ENCODE data around the gene PCDH9. TPM values are rescaled to one million over a fixed set of nuclear protein-coding genes. Genes with fewer than 3 reads are reported as not detected.

Gene PCDH9
- total RNA-seq, 2 donors from 2014 or later, result 0.12 to 0.34 TPM

DNA sequence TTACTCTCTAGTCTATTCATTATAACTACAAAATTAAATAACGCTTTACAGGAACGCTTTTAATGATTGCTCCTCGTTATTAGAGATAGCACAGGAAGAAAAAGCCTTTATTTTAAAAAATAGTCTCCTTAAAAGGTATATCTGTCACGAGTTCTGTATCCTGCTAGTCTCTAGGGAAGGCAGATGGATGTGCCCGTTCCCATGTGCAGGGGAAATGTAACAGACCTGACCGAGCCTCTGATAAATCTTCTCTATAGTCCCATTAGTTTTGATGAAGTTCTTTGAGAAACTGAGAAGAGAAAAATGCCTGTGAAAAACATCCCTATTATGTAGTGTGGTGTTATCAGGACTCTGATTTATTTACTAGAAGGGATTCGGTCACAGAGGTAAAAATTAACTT lies 226.4 kb downstream of the PCDH9 start:
- Mint-ChIP-seq H3K4me1 (ENCODE audit: low read depth) (no peaks in the 10 kb centered on the region), H3K36me3 (ENCODE audit: insufficient read depth in 2 of 2) (no peaks in the 10 kb centered on the region), H3K27ac (no peak overlapping the region), H3K4me3 (no peak overlapping the region), H3K27me3 (ENCODE audit: low read depth) (no peaks in the 10 kb centered on the region), H3K9me3 (no peaks in the 10 kb centered on the region)
- DNase-seq (no peak), ATAC-seq (replicated peaks in 1 of 2) (no peak)

DNA sequence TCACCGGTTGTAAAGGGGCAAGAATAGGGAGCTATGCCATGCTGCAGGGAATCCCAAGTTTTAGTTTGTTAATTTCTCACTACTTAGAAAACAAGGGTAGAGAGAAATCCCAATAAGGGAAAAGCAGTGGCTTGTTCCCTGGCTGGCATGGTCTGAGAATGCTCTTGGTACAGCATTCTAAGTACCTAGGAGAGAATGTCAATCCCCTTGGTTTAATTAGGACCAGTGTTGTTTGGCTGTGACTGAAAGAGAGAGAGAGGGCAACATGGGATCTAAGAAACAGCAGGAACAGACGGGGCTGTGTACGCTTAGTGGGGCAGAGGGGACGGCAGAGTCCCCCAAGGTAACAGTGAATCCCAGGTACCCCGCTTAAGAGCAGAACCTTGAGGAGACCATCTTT lies 228.8 kb downstream of the PCDH9 start:
- no peaks in the 10 kb centered on the region for H3K9me3 Mint-ChIP-seq
- no peaks in the 10 kb centered on the region for H3K27me3 Mint-ChIP-seq (ENCODE audit: low read depth)
- no peaks in the 10 kb centered on the region for H3K36me3 Mint-ChIP-seq (ENCODE audit: insufficient read depth in 2 of 2)
- H3K4me1 Mint-ChIP-seq (ENCODE audit: low read depth), result no peaks in the 10 kb centered on the region
- H3K4me3 Mint-ChIP-seq, result no peak overlapping the region
- H3K27ac Mint-ChIP-seq, result no peak overlapping the region
- no peak for ATAC-seq (replicated peaks in 1 of 2)
- DNase-seq, result no peak

DNA sequence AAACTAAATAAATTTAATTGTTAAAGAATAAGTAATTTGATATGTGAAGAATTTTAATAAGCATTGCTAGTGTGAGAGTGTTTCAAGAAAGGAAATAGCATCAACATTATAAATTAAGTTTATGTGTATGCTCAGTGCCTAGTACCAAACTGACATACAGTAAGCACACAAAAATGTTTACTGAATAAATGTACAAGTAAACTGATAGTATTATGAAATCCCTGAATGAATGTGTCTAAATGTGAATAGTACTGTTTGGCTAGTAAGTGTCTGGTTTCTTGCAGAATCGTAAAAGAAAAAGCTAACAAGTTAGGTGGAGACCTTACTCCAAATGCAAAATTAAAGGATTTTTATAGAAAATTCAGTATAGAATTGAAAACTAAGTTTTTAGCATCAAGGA lies 233.6 kb downstream of the PCDH9 start:
- Mint-ChIP-seq H3K4me3 (no peak overlapping the region), H3K9me3 (peaks cover 0 to 2% of the 10 kb centered on the region in 2 donors), H3K27me3 (ENCODE audit: low read depth) (no peaks in the 10 kb centered on the region), H3K27ac (no peak overlapping the region), H3K36me3 (ENCODE audit: insufficient read depth in 2 of 2) (no peaks in the 10 kb centered on the region), H3K4me1 (ENCODE audit: low read depth) (peaks cover 6% of the 10 kb centered on the region)
- no peak for DNase-seq
- no peak for ATAC-seq (replicated peaks in 1 of 2)

DNA sequence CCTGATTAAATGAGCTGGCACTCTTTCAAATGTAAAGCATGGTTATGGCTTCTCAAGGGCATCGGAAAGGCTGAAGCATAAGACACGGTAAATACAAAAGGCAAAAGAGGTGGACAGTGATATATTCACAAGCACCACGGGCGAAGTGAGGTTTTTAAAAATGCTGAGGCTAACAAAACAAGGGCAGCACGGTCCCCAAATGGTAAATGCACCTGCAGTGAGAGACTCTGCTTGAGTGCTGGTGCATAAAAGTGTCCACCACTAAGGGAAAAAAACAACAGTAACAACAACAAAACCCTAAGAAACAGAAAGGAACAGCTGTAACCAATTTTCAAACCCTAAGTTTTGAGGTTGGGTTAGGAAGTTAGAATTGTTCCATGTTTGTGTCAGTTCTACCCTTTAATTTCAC lies 234.9 kb downstream of the PCDH9 start:
- ATAC-seq (replicated peaks in 1 of 2) (no peak), DNase-seq (no peak)
- Mint-ChIP-seq H3K4me3 (no peak overlapping the region), H3K27ac (no peak overlapping the region), H3K9me3 (peaks cover 0 to 2% of the 10 kb centered on the region in 2 donors), H3K36me3 (ENCODE audit: insufficient read depth in 2 of 2) (no peaks in the 10 kb centered on the region), H3K27me3 (ENCODE audit: low read depth) (no peaks in the 10 kb centered on the region), H3K4me1 (ENCODE audit: low read depth) (peaks cover 6% of the 10 kb centered on the region)

DNA sequence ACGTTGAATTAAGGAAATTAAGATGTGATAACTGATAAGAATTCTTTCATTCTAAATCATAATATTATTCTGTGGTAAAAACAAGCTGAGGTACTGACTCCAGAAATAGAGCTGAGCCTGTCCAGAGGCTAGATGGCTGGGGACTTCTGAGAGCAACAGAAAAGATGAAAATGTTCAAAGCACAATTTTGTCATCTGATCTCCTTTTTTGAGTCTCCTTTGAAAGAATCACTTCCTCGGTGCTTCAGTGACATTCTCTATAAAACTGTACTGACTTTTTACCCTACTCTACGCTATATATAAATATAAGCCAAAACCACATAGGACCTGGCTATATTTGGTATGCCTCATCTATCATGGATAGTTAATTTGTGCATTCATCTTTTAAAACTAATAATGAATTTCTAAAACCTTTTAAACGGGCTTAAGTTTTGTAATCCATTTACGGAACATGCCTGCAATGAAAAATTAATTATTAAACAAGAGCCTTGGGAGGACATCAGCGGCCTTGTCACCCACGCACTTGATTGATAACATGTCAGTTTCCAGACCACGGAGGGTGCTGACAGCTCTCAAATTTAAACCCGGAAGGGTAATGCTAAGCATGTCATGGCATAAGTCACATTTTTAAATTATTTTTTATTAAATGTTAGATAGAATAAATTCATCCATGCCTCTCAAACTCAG lies 235.5 kb downstream of the PCDH9 start:
- no peak for DNase-seq
- Mint-ChIP-seq H3K4me3 (no peak overlapping the region), H3K27me3 (ENCODE audit: low read depth) (no peaks in the 10 kb centered on the region), H3K4me1 (ENCODE audit: low read depth) (peaks cover 6% of the 10 kb centered on the region), H3K9me3 (peaks cover 0 to 2% of the 10 kb centered on the region in 2 donors), H3K36me3 (ENCODE audit: insufficient read depth in 2 of 2) (no peaks in the 10 kb centered on the region), H3K27ac (no peak overlapping the region)
- ATAC-seq (replicated peaks in 1 of 2), result no peak

DNA sequence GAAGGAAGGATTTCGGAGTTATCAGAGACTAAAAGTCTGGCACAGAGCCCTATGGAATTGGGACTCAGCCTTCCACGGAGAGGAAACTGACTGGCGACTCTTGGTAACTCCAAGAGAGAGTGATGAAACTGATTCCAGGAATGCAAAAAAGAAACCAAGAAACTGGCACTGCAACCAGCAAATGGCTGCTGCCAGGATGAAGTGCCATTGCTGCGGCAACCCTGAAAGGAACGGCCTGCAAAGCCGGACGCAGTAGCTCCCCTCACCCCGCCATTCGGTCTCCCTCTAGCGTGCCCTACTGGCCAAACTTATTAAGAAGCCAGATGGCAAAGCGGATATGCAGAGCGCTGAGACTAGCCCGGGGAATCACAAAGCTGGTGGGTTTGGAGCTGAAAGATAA lies 236.0 kb downstream of the PCDH9 start:
- Mint-ChIP-seq H3K27me3 (ENCODE audit: low read depth) (no peaks in the 10 kb centered on the region), H3K4me3 (peak overlapping the region in 1 of 2 donors; percentile 43), H3K9me3 (peaks cover 0 to 2% of the 10 kb centered on the region in 2 donors), H3K4me1 (ENCODE audit: low read depth) (peaks cover 6% of the 10 kb centered on the region), H3K27ac (no peak overlapping the region), H3K36me3 (ENCODE audit: insufficient read depth in 2 of 2) (no peaks in the 10 kb centered on the region)
- peak; percentile 5 to 39 for DNase-seq
- peak; percentile 44 to 79 for ATAC-seq (replicated peaks in 1 of 2)

DNA sequence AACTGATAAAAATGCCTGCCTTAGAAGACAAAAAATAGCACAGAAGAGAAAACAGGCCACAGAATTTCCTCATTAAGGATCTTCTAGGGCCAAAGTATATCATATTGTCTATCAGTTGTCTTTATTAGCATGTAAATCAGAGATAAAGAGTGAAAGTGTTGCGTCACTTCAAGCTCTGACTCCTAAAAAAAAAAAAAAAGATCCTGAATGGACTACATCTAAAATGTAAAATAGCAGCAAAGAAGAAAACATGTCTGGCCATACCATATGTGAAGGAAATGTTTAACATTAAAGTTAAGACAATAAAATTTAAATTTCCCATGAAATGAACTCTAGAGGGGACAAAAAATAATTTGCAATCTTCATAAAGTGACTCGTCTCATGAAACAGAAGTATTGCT lies 237.4 kb downstream of the PCDH9 start:
- DNase-seq (no peak), ATAC-seq (replicated peaks in 1 of 2) (no peak)
- no peak overlapping the region for H3K4me3 Mint-ChIP-seq
- H3K4me1 Mint-ChIP-seq (ENCODE audit: low read depth), result peaks cover 6% of the 10 kb centered on the region
- H3K36me3 Mint-ChIP-seq (ENCODE audit: insufficient read depth in 2 of 2), result no peaks in the 10 kb centered on the region
- H3K27me3 Mint-ChIP-seq (ENCODE audit: low read depth), result no peaks in the 10 kb centered on the region
- no peak overlapping the region for H3K27ac Mint-ChIP-seq
- peaks cover 2% of the 10 kb centered on the region in 2 donors for H3K9me3 Mint-ChIP-seq

DNA sequence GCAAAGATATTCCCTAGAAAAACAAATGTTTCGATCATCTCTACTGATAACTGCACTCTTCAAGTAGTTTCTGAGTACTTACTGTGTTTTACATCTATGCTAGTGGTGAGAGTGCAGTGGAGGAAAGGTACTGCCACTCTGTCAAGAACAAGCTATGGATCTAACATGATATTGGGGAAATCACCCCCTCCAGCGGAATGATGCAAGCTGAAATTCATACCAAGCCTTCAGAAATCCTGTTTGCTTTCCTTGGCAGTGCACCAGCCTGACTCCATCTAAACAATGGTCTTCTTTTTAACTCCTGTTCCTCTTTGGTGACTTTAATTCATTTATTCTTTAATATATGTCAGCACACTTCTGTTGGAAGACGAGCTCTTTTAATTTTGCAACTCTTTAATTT lies 238.0 kb downstream of the PCDH9 start:
- no peaks in the 10 kb centered on the region for H3K27me3 Mint-ChIP-seq (ENCODE audit: low read depth)
- no peak overlapping the region for H3K4me3 Mint-ChIP-seq
- H3K36me3 Mint-ChIP-seq (ENCODE audit: insufficient read depth in 2 of 2), result no peaks in the 10 kb centered on the region
- DNase-seq, result no peak
- no peak for ATAC-seq (replicated peaks in 1 of 2)
- H3K27ac Mint-ChIP-seq, result no peak overlapping the region
- H3K4me1 Mint-ChIP-seq (ENCODE audit: low read depth), result peaks cover 6% of the 10 kb centered on the region
- H3K9me3 Mint-ChIP-seq, result peaks cover 2% of the 10 kb centered on the region in 2 donors

DNA sequence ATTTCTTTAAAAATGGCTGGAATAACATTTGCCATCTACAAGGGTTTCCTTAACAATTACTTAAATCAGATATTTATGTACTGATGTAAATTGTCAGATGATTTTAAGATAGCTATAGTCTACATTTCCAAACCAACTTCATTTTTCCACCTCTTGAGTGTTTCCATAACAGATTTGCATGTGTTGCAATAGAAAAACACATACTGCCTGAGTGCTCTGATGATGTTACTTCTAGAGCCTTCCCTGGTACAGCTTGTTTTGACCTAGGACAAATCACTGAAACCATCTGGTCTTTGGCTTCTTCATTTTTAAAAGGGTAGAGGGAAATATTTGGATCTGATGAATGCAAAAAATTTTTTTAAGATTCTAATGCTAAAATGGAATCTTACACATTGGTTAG lies 245.9 kb downstream of the PCDH9 start:
- Mint-ChIP-seq H3K9me3 (peaks cover 0 to 5% of the 10 kb centered on the region in 2 donors), H3K27me3 (ENCODE audit: low read depth) (no peaks in the 10 kb centered on the region), H3K4me3 (no peak overlapping the region), H3K36me3 (ENCODE audit: insufficient read depth in 2 of 2) (no peaks in the 10 kb centered on the region), H3K27ac (no peak overlapping the region), H3K4me1 (ENCODE audit: low read depth) (no peaks in the 10 kb centered on the region)
- ATAC-seq (replicated peaks in 1 of 2), result no peak
- DNase-seq, result no peak

DNA sequence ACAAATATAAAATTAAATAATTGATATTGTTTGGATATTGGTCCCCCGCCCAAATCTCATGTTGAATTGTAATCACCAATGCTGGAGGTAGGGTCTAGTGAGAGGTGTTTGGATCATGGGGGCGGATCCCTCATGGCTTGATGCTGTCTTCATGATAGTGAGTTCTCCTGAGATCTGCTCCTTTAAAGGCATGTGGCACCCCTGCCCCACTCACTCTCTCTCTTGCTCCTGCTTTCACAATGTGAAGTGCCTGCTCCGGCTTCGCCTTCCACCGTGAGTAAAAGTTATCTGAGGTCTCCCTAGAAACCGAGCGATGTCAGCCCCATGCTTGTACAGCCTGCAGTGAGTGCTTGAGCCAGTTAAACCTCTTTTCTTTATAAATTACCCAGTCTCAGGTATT lies 248.2 kb downstream of the PCDH9 start:
- H3K36me3 Mint-ChIP-seq (ENCODE audit: insufficient read depth in 2 of 2), result no peaks in the 10 kb centered on the region
- no peak overlapping the region for H3K4me3 Mint-ChIP-seq
- no peaks in the 10 kb centered on the region for H3K4me1 Mint-ChIP-seq (ENCODE audit: low read depth)
- no peaks in the 10 kb centered on the region for H3K27me3 Mint-ChIP-seq (ENCODE audit: low read depth)
- DNase-seq, result no peak
- no peak overlapping the region for H3K27ac Mint-ChIP-seq
- H3K9me3 Mint-ChIP-seq, result peaks cover 0 to 3% of the 10 kb centered on the region in 2 donors
- ATAC-seq (replicated peaks in 1 of 2), result no peak

DNA sequence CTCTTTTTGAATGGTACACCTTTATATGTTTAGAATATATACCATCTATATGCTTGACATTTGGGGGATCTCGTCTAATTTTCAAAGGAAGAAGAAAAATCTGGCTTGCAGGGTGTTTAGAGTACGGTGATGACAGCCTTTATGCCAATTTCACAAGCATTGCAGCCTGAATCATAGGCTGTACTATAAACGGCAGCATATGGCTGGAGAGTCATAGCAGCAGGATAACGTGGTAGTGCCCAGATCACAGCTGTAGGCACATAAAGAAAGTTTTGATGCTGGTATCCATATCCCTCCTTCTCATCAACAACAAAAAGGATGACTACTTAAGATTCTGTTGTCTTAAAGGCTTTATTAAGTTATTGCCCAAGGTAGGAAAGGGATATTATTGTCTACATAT lies 253.0 kb downstream of the PCDH9 start:
- H3K9me3 Mint-ChIP-seq, result no peaks in the 10 kb centered on the region
- no peak overlapping the region for H3K27ac Mint-ChIP-seq
- ATAC-seq (replicated peaks in 1 of 2), result no peak
- no peaks in the 10 kb centered on the region for H3K36me3 Mint-ChIP-seq (ENCODE audit: insufficient read depth in 2 of 2)
- H3K4me1 Mint-ChIP-seq (ENCODE audit: low read depth), result no peaks in the 10 kb centered on the region
- no peak for DNase-seq
- no peak overlapping the region for H3K4me3 Mint-ChIP-seq
- H3K27me3 Mint-ChIP-seq (ENCODE audit: low read depth), result no peaks in the 10 kb centered on the region

DNA sequence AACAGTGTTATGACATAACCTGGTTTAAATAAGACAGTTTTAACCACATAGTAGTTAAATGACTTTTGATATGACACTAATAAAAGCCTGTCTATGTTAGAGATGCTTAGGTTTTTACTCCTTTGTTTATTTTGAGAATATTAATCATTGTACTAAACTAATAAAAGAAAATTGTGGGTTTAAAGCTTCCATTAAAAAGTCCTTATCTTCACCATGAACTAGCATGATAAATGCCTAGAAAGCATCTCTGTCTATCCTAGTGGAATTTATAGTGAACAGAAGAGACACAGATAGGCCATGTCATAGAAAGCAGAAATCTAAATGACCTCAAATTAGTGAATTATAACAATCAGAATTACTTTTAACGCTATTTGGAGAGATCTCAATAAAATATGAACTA lies 255.2 kb downstream of the PCDH9 start:
- no peak for DNase-seq
- Mint-ChIP-seq H3K36me3 (ENCODE audit: insufficient read depth in 2 of 2) (no peaks in the 10 kb centered on the region), H3K4me1 (ENCODE audit: low read depth) (no peaks in the 10 kb centered on the region), H3K27ac (no peak overlapping the region), H3K27me3 (ENCODE audit: low read depth) (no peaks in the 10 kb centered on the region), H3K4me3 (no peak overlapping the region), H3K9me3 (no peaks in the 10 kb centered on the region)
- no peak for ATAC-seq (replicated peaks in 1 of 2)

DNA sequence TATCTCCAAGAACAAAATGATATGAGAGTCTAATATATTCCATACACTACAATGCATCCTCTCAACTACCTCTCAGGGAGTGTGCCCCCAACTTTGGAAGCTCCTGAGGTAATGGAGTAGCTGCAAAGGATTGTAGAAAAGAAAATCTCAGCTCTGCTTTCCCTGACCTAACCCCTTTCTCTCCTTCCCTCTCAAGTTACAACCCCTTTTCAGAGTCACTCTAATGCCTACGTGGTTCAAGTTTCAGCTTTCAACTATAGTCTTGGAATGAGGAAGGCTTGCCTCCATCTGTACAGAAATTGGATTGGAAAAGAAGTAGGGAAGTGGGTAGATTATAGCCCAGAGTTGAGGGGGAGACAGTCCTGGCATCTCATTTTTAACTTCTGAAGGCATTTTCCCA lies 256.0 kb downstream of the PCDH9 start:
- no peaks in the 10 kb centered on the region for H3K27me3 Mint-ChIP-seq (ENCODE audit: low read depth)
- no peaks in the 10 kb centered on the region for H3K36me3 Mint-ChIP-seq (ENCODE audit: insufficient read depth in 2 of 2)
- no peak for DNase-seq

DNA sequence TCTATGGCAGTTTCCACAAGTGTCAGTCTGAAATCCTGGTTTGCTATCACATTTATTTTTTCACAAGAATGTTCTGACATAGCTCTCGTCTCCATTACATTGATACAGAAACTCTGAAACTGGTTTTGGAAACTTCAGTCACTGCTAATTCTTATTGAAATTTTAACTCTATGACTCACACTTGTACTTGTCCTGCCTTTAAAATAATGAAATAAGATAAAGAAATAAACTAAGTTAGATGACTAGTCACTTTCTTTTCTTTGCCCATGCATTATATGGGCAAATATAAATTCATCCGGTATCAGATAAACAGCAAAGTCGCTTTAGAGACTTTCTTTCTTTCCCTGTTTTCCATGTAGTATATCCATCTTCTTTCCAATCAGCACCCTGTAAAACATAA lies 257.5 kb downstream of the PCDH9 start:
- Mint-ChIP-seq H3K27ac (no peak overlapping the region), H3K9me3 (peaks cover 0 to 2% of the 10 kb centered on the region in 2 donors), H3K4me3 (no peak overlapping the region), H3K27me3 (ENCODE audit: low read depth) (no peaks in the 10 kb centered on the region), H3K36me3 (ENCODE audit: insufficient read depth in 2 of 2) (no peaks in the 10 kb centered on the region), H3K4me1 (ENCODE audit: low read depth) (no peaks in the 10 kb centered on the region)
- DNase-seq (no peak), ATAC-seq (replicated peaks in 1 of 2) (no peak)

More for the DNA sequence above, 256.0 kb downstream of the PCDH9 start:
- Mint-ChIP-seq H3K4me3 (no peak overlapping the region), H3K27ac (no peak overlapping the region), H3K4me1 (ENCODE audit: low read depth) (no peaks in the 10 kb centered on the region), H3K9me3 (no peaks in the 10 kb centered on the region)
- no peak for ATAC-seq (replicated peaks in 1 of 2)
